GM12878 (cell line): ENCODE results near the gene LRRC8A. TPM values are rescaled to one million over a fixed set of nuclear protein-coding genes. Genes with fewer than 3 reads are reported as not detected.

Experiments used
- ATAC-seq: fragments of 200-7000 bp; cut with Tn5 transposase; 3 replicates; pipeline ENCODE4 v1.9.1; 2020; ENCODE audit warnings: mild to moderate bottlenecking, moderate library complexity
- BruUV-seq: library from RNA; stranded (reverse); fragments of 400-500 nt; replicated peaks from 2 replicates; lab custom pipeline; 2021; lab: Mats Ljungman, UMichigan
- CTCF ChIA-PET: fragments of 300-600 bp; sonication (Branson Sonifier 250); formaldehyde crosslinking; extraction: SDS; loops from one replicate; lab custom pipeline; 2021; ENCODE audit warnings: inconsistent platforms; lab: Yijun Ruan, JAX
- POLR2A ChIA-PET: fragments of 350-600 bp; formaldehyde crosslinking; extraction: SDS; loops from one replicate; lab custom pipeline; 2021; ENCODE audit warnings: inconsistent platforms; lab: Charles Lee
- RAD21 ChIA-PET: fragments of 300-600 bp; sonication (Branson Sonifier 250); formaldehyde crosslinking; loops from one replicate; lab custom pipeline; 2023; ENCODE audit warnings: antibody characterized with exemption; ENCODE audit not compliant: unreplicated experiment; lab: Charles Lee
- SMC1A ChIA-PET: fragments of 300-600 bp; sonication (Branson Sonifier 250); formaldehyde crosslinking; loops from one replicate; lab custom pipeline; 2023; ENCODE audit not compliant: unreplicated experiment, uncharacterized antibody; lab: Charles Lee
- DNase-seq: peaks from one replicate; pipeline ENCODE4 v3.0.0-alpha.2; 2011; ENCODE audit warnings: low read depth, low spot score
- FAIRE-seq: peaks from 3 replicates; lab custom pipeline; 2011; peaks lifted over from hg19 to GRCh38; lab: Jason Lieb, UNC
- H2AFZ ChIP-seq: 2 replicates; pipeline ENCODE4 v1.6.0; 2011; ENCODE audit warnings: low read depth, low read length, control low read depth; ENCODE audit not compliant: control insufficient read depth
- H3K27ac ChIP-seq: 2 replicates; pipeline ENCODE4 v1.5.1; 2011; ENCODE audit warnings: control low read depth; ENCODE audit not compliant: control insufficient read depth, insufficient read depth
- H3K27me3 ChIP-seq, 2 experiments: replicated peaks in 1 of 2; 2 replicates each; pipeline versions ENCODE4 v1.6.0 to v1.6.1; 2011; ENCODE audit warnings: low read length in 1 of 2; ENCODE audit not compliant: control insufficient read depth in 2 of 2, insufficient read depth in 2 of 2
- H3K36me3 ChIP-seq, 2 experiments: 2 replicates each; pipeline ENCODE4 v1.5.1; 2011; ENCODE audit warnings: low read length in 1 of 2; ENCODE audit not compliant: control insufficient read depth in 2 of 2, insufficient read depth in 2 of 2
- H3K4me1 ChIP-seq: 2 replicates; pipeline ENCODE4 v1.6.1; 2011; ENCODE audit warnings: mild to moderate bottlenecking, low read length, moderate library complexity, mixed read lengths; ENCODE audit not compliant: control insufficient read depth, insufficient read depth
- H3K4me2 ChIP-seq: 2 replicates; pipeline ENCODE4 v1.6.0; 2011; ENCODE audit warnings: control low read depth; ENCODE audit not compliant: control insufficient read depth, insufficient read depth
- H3K4me3 ChIP-seq: fragments of 200-600 bp; sonication (generic); 2 replicates; pipeline ENCODE4 v1.5.1; 2016
- H3K79me2 ChIP-seq: 2 replicates; pipeline ENCODE4 v1.6.0; 2011; ENCODE audit warnings: low read length; ENCODE audit not compliant: control insufficient read depth, insufficient read depth
- H3K9ac ChIP-seq: 2 replicates; pipeline ENCODE4 v1.8.0; 2011; ENCODE audit warnings: low read length, control low read depth, mixed read lengths; ENCODE audit not compliant: control insufficient read depth, insufficient read depth
- H3K9me3 ChIP-seq: replicated peaks from 3 replicates; pipeline ENCODE4 v1.5.1; 2011; ENCODE audit warnings: mild to moderate bottlenecking, low read length; ENCODE audit not compliant: control insufficient read depth, insufficient read depth
- H4K20me1 ChIP-seq: 2 replicates; pipeline ENCODE4 v1.6.0; 2011; ENCODE audit not compliant: control insufficient read depth, insufficient read depth
- EP300 ChIP-seq, 2 experiments: fragments of 150-350 bp in 1 of 2; IDR thresholded peaks; 2 replicates each; pipeline ENCODE4 v1.6.1; 2011 to 2012; ENCODE audit warnings: low read depth in 2 of 2, low read length in 2 of 2, borderline replicate concordance in 1 of 2, improper control_type of control experiment in 1 of 2, inconsistent platforms in 1 of 2; ENCODE audit not compliant: control insufficient read depth in 1 of 2
- ETV6 ChIP-seq, 2 experiments: fragments of 450-650 bp in 1 of 2; IDR thresholded peaks in 1 of 2; conservative IDR thresholded peaks in 1 of 2; 2 replicates each; pipeline ENCODE4 v1.6.1; 2014; ENCODE audit warnings: antibody characterized with exemption in 1 of 2, borderline replicate concordance in 1 of 2, low read depth in 1 of 2, mild to moderate bottlenecking in 1 of 2, moderate library complexity in 1 of 2
- IKZF1 ChIP-seq: fragments of 450-650 bp; conservative IDR thresholded peaks from 2 replicates; pipeline ENCODE4 v1.6.1; 2017; ENCODE audit warnings: antibody characterized with exemption, mild to moderate bottlenecking
- RCOR1 ChIP-seq: conservative IDR thresholded peaks from 2 replicates; pipeline ENCODE4 v1.6.1; 2012; ENCODE audit warnings: low read depth, low read length, improper control_type of control experiment
- RUNX3 ChIP-seq: IDR thresholded peaks from 2 replicates; pipeline ENCODE4 v1.6.1; 2012; ENCODE audit warnings: low read length, inconsistent platforms
- TARDBP ChIP-seq: IDR thresholded peaks from 2 replicates; pipeline ENCODE4 v1.6.1; 2016; ENCODE audit warnings: borderline replicate concordance
- WGBS: methylation state at CpG from one replicate; pipeline ENCODE4 v1.1.6; 2016; ENCODE audit warnings: low lambda C conversion rate; ENCODE audit not compliant: insufficient replicate concordance, insufficient coverage; ENCODE audit errors: missing lambda C conversion rate; 5-methylcytosine and 5-hydroxymethylcytosine counted together
- in situ Hi-C: fragments of 300-500 bp; cut with MboI; formaldehyde crosslinking; loops from 9 replicates; pipeline ENCODE4 v1.14.3; 2018; ENCODE audit warnings: mixed read lengths
- intact Hi-C: fragments of 100-400 bp; cut with micrococcal nuclease; formaldehyde crosslinking; loops from one replicate; pipeline ENCODE4 v1.14.2; 2022; ENCODE audit not compliant: unreplicated experiment
- polyA plus RNA-seq, 11 experiments: library from polyadenylated mRNA; depleted of rRNA in 4 of 11; unstranded in 6 of 11; stranded (reverse) in 5 of 11; fragments of >200 nt; fragmentation: Nextera tagmentation in 4 of 11; fragmentation: Illumina TruSeq in 1 of 11; extraction: Ambion mirVana in 4 of 11; extraction: Trizol in 1 of 11; gene quantifications; 1 replicate in 1 of 11; 2 replicates in 10 of 11; pipeline versions ENCODE4 v1.2.1 to v1.2.3, GENCODE V29; 2011 to 2016; ENCODE audit warnings: inconsistent platforms in 2 of 11, missing spikeins in 2 of 11, low read depth in 1 of 11
- total RNA-seq, 4 experiments: library from RNA; depleted of rRNA in 3 of 4; stranded (reverse); fragments of >200 nt in 3 of 4; fragmentation: Illumina TruSeq in 1 of 4; extraction: Trizol in 1 of 4; gene quantifications; 2 replicates each; pipeline versions ENCODE4 v1.2.1 to v1.2.3, GENCODE V29; 2013 to 2021

LRRC8A gene
- total and polyA plus RNA-seq, 10 of the 15 experiments (the other 5 are each of a cell fraction or from before 2014, with no cell fraction given): 1.6 to 15.9 (median 9.7) TPM

DNA sequence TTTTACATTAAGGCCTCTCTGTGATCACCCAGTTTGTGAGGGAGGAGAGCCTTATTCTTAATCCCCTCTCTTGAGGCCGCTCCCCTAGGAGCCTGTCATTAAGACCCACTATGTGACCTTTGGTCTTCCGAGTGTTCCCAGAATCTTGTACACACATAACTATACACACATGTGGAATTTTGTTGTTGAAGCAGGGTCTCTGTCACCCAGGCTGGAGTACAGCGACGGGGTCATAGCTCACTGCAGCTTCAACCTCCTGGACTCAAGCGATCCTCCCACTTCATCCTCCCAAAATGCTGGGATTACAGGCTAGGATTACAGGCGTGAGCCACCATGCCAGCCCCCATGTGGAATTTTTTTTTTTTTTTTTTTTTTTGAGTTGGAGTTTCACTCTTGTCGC, 24.0 kb downstream of the LRRC8A start (continued):
- TF ChIP-seq EP300 (IDR thresholded peaks at IDR 0.05; ENCODE audit: borderline replicate concordance in 1 of 2, control insufficient read depth in 1 of 2, low read depth in 2 of 2, low read length in 2 of 2) (no peak), RCOR1 (no peak), ETV6 (conservative IDR thresholded peaks at IDR 0.05 in 1 of 2, IDR thresholded peaks at IDR 0.05 in 1 of 2; ENCODE audit: borderline replicate concordance in 1 of 2, low read depth in 1 of 2) (no peak), RUNX3 (no peak)

DNA sequence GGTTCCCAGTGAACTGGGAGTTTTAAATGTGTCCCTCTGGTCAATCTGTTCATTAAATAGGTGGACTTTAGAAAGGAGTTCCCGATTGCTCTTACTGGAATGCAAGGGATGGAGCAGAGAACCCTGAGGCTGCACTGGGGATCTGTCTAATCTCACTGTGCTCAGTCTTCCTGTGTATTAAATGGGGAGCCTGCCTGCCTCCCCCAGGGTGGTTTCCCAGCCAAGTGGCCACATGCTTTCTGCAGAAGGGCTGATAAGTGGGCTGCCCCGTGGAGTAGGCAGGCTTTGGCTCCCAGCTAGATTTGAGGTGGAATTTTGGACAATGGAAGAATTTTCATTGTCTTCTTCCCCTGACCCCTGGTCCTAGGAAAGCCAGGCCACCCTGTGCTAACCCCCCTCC, 24.8 kb downstream of the LRRC8A start:
- DNase-seq (no peak), FAIRE-seq (no peak), ATAC-seq (no peak)
- H3K27me3 ChIP-seq: no peaks in the 10 kb centered on the region
- in situ Hi-C loops (no loop called here), intact Hi-C loops (no loop called here)
- H3K9me3 ChIP-seq: no peaks in the 10 kb centered on the region
- no peak overlapping the region for H2AFZ ChIP-seq
- no peaks in the 10 kb centered on the region for H3K79me2 ChIP-seq
- H3K9ac ChIP-seq: no peak overlapping the region
- WGBS: 66% methylated on average over 2 of the region's 2 CpGs
- peaks cover 8 to 28% of the 10 kb centered on the region in 2 experiments; a peak in 3 of 4 replicates for H3K36me3 ChIP-seq
- BruUV-seq: no TSS peak
- no peak overlapping the region for H3K27ac ChIP-seq
- ChIA-PET SMC1A (no interaction called here), POLR2A (interaction anchor here (0.6 kb wide), 1 partner anchor 83 kb away, joined by 5 read pairs; no protein-coding TSS in a partner anchor), CTCF (no interaction called here), RAD21 (no interaction called here)
- no peak overlapping the region for H3K4me2 ChIP-seq
- no peak overlapping the region for H3K4me3 ChIP-seq
- no peaks in the 10 kb centered on the region for H4K20me1 ChIP-seq
- H3K4me1 ChIP-seq: peaks cover 12% of the 10 kb centered on the region
- TF ChIP-seq TARDBP (no peak), IKZF1 (no peak)
